UCSD-AML1 (cell line): ENCODE data around the gene PAPOLB.
"Not testable (repeated sequence)": the region's sequence is repeated elsewhere in the genome, so short reads cannot be mapped to it uniquely, and the experiment has no call there.

Source experiments
- DNase-seq: peaks from one replicate; lab custom pipeline; 2025; ENCODE audit not compliant: unreplicated experiment; lab: John Stamatoyannopoulos, UW

The PAPOLB gene

DNA sequence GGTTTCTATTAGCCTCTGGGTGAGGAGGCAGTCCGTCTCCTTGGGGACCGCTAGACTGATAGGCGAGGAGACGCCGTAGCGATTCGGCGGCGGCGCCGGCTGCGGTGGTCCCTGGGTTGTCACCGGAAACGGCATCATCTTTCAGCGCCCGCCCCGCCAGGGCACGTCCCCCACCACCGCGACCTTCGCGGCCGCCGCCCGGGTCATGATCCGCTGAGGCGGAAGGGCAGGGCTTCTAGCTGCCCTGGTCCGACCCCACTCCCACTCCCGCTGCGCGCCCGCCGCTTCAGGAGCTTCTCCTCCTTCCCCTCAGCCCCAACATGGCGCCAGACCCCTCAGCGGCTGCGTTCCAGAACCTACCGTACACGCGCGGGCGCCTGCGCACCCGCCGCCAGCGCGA, at the start of gene PAPOLB:
Gene PAPOLB (minus strand): TSS at position 358 of the 400 bp plus-strand sequence. CDS start 220 bp downstream, at position 138.
- DNase-seq: no peak

DNA sequence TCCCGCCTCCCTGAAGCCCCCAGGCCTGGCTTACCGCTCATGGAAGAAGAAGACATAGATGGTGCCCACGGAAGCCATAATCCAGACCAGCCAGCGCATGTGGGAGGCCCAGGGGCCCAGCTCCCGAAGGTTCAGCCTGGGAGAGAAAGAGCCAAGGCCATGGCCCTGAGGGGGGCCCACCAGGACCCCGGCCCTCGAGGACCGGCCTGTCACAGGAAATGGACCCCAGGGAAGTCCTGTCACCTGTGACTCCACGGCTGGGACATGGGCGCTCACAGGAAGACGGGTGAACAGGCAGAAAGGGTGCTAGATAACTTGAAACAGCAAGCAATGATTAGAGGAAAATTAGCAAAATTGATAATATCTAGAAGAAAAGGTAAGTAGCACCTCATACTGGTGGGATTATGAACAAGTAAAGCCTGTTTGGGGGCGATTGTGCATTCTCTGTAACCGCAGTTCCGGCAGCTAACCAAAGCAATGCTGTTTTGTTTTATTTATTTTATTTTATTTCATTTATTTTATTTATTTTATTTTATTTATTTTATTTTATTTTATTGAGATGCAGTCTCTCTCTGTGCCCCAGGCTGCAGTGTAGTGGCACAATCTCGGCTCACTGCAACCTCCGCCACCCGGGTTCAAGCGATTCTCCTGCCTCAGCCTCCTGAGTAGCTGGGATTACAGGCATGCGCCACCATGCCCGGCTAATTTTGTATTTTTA, 49.4 kb upstream of the PAPOLB start:
- DNase-seq: no peak

DNA sequence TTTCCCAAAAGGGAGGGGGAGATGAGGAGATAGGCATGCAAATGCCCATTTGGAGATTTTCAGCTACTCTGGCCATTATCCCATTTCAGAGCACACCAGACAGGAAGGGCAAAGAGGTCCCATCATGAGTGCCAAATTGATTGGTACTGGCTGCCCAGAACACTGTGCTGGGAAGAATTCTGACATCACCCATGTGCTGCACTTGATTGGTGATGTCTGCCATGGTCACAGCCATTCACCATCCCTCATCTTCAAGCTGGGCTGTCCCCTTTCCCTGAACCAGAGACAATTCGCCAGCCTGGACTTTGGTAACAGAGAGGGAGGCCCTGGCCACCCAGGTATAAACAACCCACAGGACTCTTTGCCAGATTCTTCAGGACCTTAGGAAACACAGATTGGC, 44.9 kb upstream of the PAPOLB start:
- DNase-seq: no peak

DNA sequence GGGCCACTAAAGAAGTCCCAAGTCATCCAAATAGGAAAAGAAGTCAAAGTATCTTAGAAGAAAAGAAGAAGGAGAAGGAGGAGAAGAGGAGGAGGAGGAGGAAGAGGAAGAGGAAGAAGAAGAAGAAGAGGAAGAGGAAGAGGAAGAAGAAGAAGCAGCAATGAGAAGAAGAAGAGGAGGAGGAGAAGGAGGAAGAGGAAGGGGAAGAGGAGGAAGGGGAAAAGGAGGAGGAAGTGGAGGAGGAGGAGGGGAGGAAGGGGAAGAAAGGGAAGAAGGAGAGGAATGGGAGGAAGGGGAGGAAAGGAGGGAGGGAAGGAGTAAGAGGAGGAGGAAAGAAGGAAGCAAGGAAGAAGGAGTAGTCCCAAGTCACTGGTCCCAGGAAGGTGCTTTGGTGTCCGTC, 43.3 kb upstream of the PAPOLB start:
- DNase-seq: no peak

DNA sequence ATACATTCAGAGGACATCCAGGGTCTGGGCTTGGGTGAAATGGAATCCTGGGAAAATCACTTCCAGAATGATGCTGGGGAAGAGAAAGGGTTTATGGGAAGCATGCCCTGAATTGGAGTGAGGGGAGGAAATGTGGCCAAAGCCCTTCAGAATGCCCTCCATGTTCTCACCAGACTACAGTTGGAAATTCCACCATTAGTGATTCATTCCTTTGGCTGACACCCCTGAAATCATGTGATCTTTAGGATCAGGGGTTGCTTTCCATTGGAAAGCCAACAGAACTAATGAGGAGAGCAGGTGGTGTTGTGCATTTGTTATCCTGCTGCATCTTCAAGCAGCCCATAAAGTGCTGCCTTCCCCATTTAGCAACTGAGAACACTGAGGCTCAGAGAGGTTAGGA, 42.5 kb upstream of the PAPOLB start:
- DNase-seq: no peak

DNA sequence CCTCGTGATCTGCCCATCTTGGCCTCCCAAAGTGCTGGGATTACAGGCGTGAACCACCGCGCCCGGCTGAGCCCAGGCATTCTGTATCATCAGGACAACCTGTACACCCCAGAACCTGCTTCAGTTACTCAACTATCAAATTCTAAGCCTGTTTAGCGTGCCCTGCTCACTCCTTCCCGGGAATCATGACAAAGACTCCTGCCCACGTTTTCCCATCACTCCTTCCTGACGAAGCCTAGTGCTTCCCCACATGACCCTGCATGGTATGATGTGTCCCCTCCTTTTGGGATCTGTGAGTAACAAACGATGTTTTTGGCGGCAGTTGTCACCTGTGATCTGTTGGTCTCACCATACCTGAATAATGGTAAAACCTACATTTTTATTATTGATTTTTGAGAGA, 33.9 kb upstream of the PAPOLB start:
- no peak for DNase-seq

DNA sequence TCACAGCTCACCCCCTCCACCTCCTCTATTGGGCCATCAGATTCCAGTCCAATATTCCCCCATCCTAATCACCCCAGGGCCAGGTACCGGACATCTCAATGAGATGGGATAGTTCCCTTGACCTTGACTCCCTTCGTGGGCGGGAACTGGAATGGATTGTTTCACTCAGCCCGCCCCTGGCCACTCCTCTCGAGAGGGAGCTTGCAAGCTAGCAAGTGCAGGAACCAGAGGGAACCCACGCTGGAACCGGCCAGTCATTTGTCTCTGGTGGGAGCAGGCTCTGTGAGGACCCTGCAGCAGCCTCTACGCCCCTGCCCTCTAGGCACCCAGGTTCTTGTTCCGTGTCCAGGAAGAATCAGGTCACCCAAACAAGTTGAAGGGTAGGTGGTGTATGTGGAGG, 32.7 kb upstream of the PAPOLB start:
- no peak for DNase-seq

DNA sequence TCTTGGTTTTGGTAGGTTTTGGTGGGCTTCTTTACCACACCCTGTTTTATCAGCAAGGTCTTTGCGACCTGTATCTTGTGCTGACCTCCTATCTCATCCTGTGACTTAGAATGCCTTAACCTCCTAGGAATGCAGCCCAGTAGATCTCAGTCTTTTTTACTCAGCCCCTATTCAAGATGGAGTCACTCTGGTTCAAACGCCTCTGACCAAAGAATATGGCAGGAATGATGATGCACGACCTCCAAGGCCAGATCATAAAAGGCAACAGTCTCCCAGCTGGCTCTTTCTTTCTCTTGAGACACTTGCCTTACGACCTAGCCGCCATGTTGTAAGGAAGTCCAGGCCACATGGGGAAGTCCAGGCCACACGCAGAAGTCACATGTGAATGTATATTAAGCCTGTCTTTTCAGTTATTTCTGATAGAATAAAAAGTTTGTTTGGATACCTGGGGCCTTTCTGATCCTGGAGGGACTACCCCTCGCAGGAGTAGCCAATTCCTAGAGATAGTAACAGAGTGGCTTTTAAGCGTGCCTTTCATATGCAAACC, 32.2 kb upstream of the PAPOLB start:
- DNase-seq: no peak

DNA sequence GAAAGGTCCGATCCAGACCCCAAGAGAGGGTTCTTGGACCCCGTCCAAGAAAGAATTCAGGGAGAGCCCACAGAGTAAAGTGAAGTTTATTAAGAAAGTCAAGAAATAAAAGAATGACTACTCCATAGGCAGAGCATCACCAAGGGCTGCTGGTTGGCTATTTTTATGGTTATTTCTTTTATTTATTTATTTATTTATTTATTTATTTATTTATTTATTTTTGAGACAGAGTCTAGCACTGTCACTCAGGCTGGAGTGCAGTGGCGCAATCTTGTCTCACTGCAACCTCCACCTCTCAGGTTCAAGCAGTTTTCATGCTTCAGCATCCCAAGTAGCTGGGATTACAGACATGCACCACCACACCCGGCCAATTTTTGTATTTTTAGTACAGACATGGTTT, 31.4 kb upstream of the PAPOLB start:
- DNase-seq: not testable (repeated sequence)

DNA sequence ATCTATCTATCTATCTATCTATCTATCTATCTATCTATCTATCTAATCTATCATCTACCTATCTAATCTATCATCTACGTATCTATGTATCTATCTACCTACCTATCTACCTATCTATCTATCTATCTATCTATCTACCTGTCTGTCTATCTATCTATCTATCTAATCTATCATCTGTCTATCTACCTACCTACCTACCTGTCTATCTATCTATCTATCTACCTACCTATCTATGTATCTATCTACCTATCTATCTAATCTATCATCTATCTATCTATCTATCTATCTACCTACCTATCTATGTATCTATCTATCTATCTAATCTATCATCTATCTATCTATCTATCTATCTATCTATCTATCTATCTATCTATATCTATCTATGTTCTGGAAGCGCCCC, 29.7 kb upstream of the PAPOLB start:
- DNase-seq: not testable (repeated sequence)

DNA sequence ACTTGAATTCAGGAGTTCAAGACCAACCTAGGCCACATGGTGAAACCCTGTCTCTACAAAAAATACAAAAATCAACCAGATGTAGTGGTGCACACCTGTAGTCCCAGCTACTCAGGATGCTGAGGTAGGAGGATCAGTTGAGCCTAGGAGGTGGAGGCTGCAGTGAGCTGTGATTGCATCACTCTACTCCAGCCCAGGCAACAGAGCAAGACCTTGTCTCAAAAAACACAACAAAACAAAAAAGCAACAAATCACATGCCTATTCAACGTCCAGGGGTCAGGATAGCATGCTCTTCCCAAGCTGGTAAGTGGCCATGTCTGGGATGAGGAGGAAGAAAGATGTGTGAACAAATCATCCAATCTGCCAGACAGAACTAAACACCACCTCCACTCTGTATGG, 27.9 kb upstream of the PAPOLB start:
- DNase-seq: no peak

DNA sequence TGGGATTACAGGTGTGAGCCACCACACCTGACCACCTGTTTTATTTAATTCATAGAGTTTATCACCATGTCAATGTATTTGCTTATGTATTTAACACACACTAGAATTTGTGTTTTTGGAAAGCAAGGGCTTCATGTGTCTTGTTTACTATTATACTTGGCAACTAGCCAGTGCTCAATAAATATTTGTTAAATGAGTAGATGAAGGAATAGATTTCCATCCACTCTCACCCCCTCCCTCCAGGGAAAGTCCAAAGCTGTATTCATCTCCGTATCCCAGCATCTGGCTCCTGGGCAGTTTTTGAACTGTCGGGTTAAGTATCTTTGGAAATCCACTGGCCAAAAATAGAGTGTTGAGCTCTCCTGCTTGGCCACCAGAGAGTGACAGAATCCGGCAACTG, 26.3 kb upstream of the PAPOLB start:
- DNase-seq: no peak

DNA sequence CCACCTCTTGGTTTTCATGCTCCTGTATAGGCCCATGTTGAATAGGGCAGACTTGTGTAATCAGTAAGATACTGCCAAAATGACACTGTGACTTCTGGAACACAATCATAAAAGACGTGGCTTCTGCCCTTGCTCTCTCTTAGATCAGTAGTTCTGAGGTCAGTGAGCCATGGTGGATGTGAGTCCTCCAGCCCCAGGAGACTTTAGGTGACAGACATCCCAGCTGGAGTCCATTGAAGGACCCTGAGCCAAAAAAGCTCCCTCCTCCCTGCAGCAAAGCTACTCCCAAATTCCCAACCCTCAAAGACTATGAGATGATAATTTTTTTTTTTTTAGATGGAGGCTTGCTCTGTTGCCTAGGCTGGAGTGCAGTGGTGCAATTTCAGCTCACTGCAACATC, 24.8 kb upstream of the PAPOLB start:
- no peak for DNase-seq

DNA sequence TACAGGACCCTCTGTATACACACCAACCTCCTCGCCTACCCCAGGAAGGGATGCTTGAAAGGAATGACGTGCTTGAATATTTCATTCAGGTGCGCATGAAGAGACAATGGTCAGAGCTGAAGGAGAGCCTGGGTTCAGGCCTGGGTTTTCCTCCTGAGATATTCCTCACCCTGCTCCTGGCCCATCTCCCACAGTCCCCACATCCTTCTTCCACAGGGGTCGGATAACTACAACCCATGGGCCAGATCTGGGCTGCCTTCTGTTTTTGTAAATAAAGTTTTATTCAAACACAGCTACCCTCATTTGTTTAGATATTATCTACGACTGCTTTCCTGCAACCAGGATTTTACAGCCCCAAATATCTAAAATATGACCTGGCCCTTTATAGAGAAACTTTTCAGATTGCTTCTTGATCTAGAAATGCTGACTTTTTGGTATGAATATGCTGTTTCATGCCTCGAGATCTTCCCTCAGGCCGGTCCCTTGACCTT, 23.5 kb upstream of the PAPOLB start:
- no peak for DNase-seq

DNA sequence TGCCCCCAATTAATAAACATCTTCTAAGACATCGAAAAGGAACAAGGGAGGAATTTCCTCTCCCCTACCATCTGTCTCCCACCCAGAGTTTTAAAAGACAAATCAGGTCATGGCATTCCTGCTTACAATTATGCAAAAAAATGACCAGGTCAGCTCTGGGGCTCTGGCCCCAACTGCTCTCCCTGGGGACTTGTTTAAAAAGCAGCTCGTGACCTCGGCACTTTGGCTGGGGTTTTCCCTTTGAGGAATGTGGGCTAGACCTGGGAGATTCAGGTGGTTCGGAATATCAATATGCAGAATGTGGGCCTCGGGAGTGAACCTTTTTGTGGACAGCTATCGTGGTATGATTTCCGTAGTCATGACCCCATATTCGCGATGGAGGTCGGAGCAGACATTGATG, 22.3 kb upstream of the PAPOLB start:
- no peak for DNase-seq

DNA sequence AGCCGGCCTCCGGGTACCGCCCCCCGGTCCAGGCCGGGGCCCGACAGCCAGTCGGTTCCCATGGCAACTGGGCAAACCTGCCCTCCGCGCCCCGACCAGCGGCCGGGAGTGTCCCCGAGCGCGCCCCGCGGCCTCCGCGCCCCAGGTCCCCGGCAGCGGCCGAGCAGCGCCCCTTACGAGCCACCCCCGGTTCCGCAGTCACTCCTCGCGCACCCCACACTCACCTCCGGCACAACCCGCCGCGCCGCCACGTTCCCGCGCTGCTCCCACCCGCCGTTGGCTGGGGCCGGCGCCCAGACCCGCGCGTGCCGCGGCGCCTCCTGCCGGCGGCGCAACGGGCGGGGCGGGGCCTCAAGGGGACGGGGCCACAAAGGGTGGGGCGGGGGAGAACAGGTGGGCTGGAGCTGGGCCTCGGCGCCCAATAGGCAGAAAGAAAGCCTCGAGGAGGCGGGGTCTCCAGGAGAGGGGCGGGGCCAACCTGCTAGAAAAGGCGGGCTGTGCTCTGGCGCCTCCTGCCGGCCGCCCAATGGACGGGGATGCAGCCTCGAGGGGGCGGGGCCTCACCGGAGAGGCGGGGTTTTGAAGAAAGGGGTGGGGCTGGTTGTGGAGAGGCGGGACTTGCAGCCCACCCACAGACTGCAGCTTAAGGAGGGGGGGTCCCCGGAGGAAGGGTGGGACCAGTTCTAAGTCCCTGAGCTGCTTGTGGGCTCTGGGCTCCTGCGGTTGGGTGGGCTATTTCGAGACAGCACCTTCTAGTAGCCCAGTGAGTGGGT, 21.7 kb upstream of the PAPOLB start, which contains the start of gene RADIL:
Gene RADIL (minus strand): TSS at position 345 of the 773 bp plus-strand sequence. CDS start 5,577 bp downstream, outside the sequence.
- DNase-seq: peak; percentile 83

DNA sequence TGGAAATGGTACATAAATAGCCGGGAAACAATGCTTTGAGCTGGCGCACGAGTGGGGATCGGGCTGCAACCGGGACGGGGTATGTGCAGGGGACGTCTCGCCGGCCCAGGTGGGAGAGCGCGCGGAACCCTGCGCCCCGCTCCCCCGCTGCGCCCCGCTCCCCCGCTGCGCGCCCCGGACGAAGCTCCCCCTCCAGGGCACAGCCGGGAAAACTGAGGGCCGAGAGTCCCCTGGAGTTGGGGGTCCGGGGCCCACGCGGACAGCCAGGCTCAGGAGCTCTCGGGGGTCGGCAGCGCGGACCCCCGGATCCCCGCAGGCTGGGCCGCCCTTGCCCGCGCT, 21.2 kb upstream of the PAPOLB start:
- DNase-seq: no peak

DNA sequence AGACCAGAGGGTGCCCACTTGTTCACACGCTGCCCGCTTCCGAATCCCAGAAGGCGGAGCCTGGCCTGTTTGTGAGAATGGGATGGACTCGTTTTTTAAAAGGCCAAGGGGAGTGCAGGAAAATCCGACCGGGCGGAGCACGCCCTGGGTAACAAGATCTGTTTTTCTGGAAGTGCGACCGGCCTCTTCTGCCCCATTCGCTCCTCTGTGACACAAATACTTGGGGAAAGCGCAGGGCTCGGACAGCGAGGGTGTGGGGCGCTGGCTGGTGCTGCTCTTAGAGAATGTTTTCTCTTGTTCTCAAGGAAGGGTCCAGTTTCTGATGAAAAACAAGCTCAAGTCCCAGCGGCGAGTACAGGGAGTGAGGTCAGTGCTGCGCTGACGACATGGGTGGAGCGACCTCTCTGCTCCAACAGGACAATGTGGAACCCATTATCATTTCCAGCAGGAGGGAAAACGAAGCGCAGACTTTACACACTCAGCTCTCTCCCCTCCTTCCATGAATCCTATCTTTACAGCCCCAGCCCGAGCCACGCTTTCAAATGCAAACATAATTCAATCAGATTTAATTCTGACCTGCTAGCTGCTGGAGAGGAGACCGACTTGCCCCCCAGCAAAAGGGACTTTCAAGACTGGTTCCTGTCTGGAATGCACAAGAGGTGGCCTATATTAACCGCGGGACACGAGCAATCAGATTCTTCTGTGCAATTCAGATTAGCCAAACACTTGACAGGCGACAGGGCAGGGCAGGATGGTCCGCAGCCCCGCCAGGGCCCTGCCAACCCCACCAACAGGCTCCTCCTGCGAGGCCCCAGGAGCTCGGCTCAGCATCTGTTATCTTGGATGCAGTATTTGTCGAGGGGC, 20.6 kb upstream of the PAPOLB start:
- DNase-seq: no peak

DNA sequence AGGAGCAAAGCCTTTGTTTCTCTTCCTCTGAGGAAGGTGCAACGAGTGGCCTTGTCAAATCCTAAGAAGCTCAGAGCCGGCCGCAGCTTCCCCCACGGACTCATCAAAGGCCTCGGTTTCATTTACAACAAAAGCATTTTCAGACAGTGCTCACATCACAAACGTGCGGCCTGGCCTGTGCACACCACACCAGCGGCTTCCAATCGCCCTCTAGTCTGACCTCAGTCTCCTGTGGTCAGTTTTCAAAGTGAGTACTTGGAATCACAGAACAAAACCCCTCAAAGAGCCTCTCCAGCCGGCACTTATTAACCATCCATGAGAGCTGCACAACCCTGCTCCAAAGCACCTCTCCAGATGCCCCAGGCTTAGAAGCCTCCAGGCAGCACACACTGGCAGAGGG, 18.4 kb upstream of the PAPOLB start:
- no peak for DNase-seq

DNA sequence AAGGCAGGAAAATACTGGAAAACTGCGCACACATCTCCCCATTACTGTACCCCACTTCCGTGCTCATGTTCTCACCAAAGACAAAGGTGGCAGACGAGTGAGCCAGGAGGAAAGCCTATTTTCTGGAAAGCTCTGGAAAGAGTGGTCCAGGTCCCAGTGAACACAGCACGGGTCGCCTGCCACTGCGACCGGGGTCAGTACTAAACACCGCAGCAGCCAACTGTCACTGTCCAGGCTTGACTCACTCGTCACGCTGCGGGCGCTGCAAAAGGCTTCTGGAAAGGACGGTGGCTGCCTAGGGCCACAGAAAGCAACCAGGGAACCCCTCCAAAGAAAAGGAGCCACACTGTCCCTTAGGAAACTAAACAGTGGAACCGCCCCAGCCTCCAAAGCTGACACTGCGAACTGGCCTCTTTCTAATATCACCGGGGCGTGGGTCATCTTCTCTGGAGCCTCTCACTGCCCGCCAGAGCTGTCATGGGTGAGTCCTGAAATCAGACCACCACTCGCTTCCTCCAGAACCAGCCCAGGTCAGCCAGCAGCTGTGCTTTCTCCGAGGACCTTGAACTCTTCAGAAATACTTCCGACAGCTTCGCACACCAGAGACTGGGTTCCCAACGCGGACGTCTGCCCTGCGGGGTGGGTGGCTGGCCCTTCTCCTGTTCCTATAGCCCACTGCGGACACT, 17.7 kb upstream of the PAPOLB start:
- DNase-seq: no peak
